H9 (cell line): ENCODE data around the gene POLR2J2. TPM values are rescaled to one million over a fixed set of nuclear protein-coding genes. Genes with fewer than 3 reads are reported as not detected.
"Not testable (repeated sequence)": the region's sequence is repeated elsewhere in the genome, so short reads cannot be mapped to it uniquely, and the experiment has no call there.

Experiments used
- DNase-seq: peaks from one replicate; pipeline ENCODE4 v3.0.0-alpha.2; 2017
- H2AFZ ChIP-seq: one replicate; pipeline ENCODE4 v1.6.1; 2013; ENCODE audit warnings: mild to moderate bottlenecking, low read length, control low read depth, moderate library complexity
- H2AK5ac ChIP-seq: 2 replicates; pipeline ENCODE4 v1.6.1; 2013; ENCODE audit warnings: low read length, control low read depth, mixed read lengths; ENCODE audit not compliant: insufficient read length
- H2BK120ac ChIP-seq: one replicate; pipeline ENCODE4 v1.6.1; 2013; ENCODE audit warnings: low read depth, mild to moderate bottlenecking, low read length, control low read depth, inconsistent platforms; ENCODE audit not compliant: poor library complexity, severe bottlenecking
- H2BK12ac ChIP-seq: 2 replicates; pipeline ENCODE4 v1.6.1; 2013; ENCODE audit warnings: low read length, control low read depth, mixed read lengths, low read depth; ENCODE audit not compliant: insufficient read length
- H2BK15ac ChIP-seq: 2 replicates; pipeline ENCODE4 v1.6.1; 2013; ENCODE audit warnings: low read depth, low read length, control low read depth
- H2BK20ac ChIP-seq: one replicate; pipeline ENCODE4 v1.6.1; 2013; ENCODE audit warnings: low read depth, mild to moderate bottlenecking, low read length, control low read depth, inconsistent platforms; ENCODE audit not compliant: poor library complexity, severe bottlenecking
- H2BK5ac ChIP-seq: 2 replicates; pipeline ENCODE4 v1.6.1; 2013; ENCODE audit warnings: low read length, control low read depth, mixed read lengths; ENCODE audit not compliant: insufficient read length
- H3K14ac ChIP-seq: 2 replicates; pipeline ENCODE4 v1.6.1; 2013; ENCODE audit warnings: low read length, control low read depth; ENCODE audit not compliant: insufficient read depth
- H3K18ac ChIP-seq: 2 replicates; pipeline ENCODE4 v1.6.1; 2013; ENCODE audit warnings: low read depth, mild to moderate bottlenecking, mixed read lengths, low read length, control low read depth; ENCODE audit not compliant: insufficient read length
- H3K23ac ChIP-seq: 2 replicates; pipeline ENCODE4 v1.6.1; 2013; ENCODE audit warnings: low read length, control low read depth, mixed read lengths, low read depth; ENCODE audit not compliant: insufficient read length
- H3K23me2 ChIP-seq: 2 replicates; pipeline ENCODE4 v1.6.1; 2013; ENCODE audit warnings: low read depth, mild to moderate bottlenecking, mixed read lengths, low read length, control low read depth; ENCODE audit not compliant: insufficient read length, poor library complexity, severe bottlenecking
- H3K27ac ChIP-seq: 2 replicates; pipeline ENCODE4 v1.5.1; 2013; ENCODE audit warnings: low read length, control low read depth, mixed read lengths, low read depth; ENCODE audit not compliant: insufficient read length
- H3K27me3 ChIP-seq: 2 replicates; pipeline ENCODE4 v1.6.1; 2013; ENCODE audit warnings: low read length, control low read depth, inconsistent platforms; ENCODE audit not compliant: insufficient read depth
- H3K4ac ChIP-seq: 2 replicates; pipeline ENCODE4 v1.6.1; 2013; ENCODE audit warnings: low read depth, mild to moderate bottlenecking, control low read depth, inconsistent platforms, low read length, moderate library complexity
- H3K4me1 ChIP-seq: 2 replicates; pipeline ENCODE4 v1.6.1; 2013; ENCODE audit warnings: low read length, control low read depth, inconsistent platforms; ENCODE audit not compliant: insufficient read depth
- H3K4me2 ChIP-seq: 2 replicates; pipeline ENCODE4 v1.6.1; 2013; ENCODE audit warnings: low read length, control low read depth, mixed read lengths; ENCODE audit not compliant: insufficient read length, insufficient read depth
- H3K56ac ChIP-seq: 2 replicates; pipeline ENCODE4 v1.6.1; 2013; ENCODE audit warnings: low read depth, mild to moderate bottlenecking, mixed read lengths, low read length, control low read depth; ENCODE audit not compliant: insufficient read length
- H3K79me1 ChIP-seq: 2 replicates; pipeline ENCODE4 v1.6.1; 2013; ENCODE audit warnings: low read depth, mild to moderate bottlenecking, moderate library complexity, low read length, control low read depth, inconsistent platforms; ENCODE audit not compliant: insufficient read depth, poor library complexity, severe bottlenecking
- H3K79me2 ChIP-seq: 2 replicates; pipeline ENCODE4 v1.6.1; 2013; ENCODE audit warnings: low read length, control low read depth, inconsistent platforms; ENCODE audit not compliant: insufficient read depth
- H3K9ac ChIP-seq: 2 replicates; pipeline ENCODE4 v1.6.1; 2013; ENCODE audit warnings: low read length, control low read depth, mixed read lengths; ENCODE audit not compliant: insufficient read length; ENCODE audit errors: extremely low read depth
- H3K9me3 ChIP-seq: one replicate; pipeline ENCODE4 v1.6.1; 2013; ENCODE audit warnings: low read depth, low read length, inconsistent platforms; ENCODE audit not compliant: control insufficient read depth
- H3T11ph ChIP-seq: one replicate; pipeline ENCODE4 v1.6.1; 2013; ENCODE audit warnings: mild to moderate bottlenecking, low read length, control low read depth, inconsistent platforms
- H4K20me1 ChIP-seq: one replicate; pipeline ENCODE4 v1.6.1; 2013; ENCODE audit not compliant: control insufficient read depth, insufficient read length, insufficient read depth
- H4K5ac ChIP-seq: 2 replicates; pipeline ENCODE4 v1.6.1; 2013; ENCODE audit warnings: low read depth, mild to moderate bottlenecking, mixed read lengths, low read length, control low read depth; ENCODE audit not compliant: insufficient read length
- H4K8ac ChIP-seq: replicated peaks from 2 replicates; pipeline ENCODE4 v1.6.1; 2013; ENCODE audit warnings: low read length, control low read depth, mixed read lengths, low read depth; ENCODE audit not compliant: insufficient read length
- H4K91ac ChIP-seq: 2 replicates; pipeline ENCODE4 v1.6.1; 2013; ENCODE audit warnings: low read depth, mild to moderate bottlenecking, moderate library complexity, mixed read lengths, low read length, control low read depth; ENCODE audit not compliant: insufficient read length
- H3K27ac Mint-ChIP-seq, 3 experiments: 2 replicates in 2 of 3; 3 replicates in 1 of 3; pipeline ENCODE4 v1.8.0; 2020 to 2021; ENCODE audit warnings: mixed read lengths in 3 of 3, mild to moderate bottlenecking in 1 of 3, moderate library complexity in 1 of 3
- H3K27me3 Mint-ChIP-seq: 2 replicates; pipeline ENCODE4 v1.8.0; 2021; ENCODE audit warnings: low read depth, mild to moderate bottlenecking, moderate library complexity, mixed read lengths
- H3K36me3 Mint-ChIP-seq, 3 experiments: 2 replicates in 2 of 3; 3 replicates in 1 of 3; pipeline ENCODE4 v1.8.0; 2020 to 2021; ENCODE audit warnings: low read depth in 3 of 3, mixed read lengths in 3 of 3; ENCODE audit not compliant: insufficient read depth in 1 of 3
- H3K4me1 Mint-ChIP-seq, 2 experiments: 2 replicates each; pipeline ENCODE4 v1.8.0; 2020; ENCODE audit warnings: mixed read lengths in 2 of 2
- H3K4me3 Mint-ChIP-seq, 2 experiments: 2 replicates in 1 of 2; 3 replicates in 1 of 2; pipeline ENCODE4 v1.8.0; 2020 to 2021; ENCODE audit warnings: mild to moderate bottlenecking in 2 of 2, mixed read lengths in 2 of 2, moderate library complexity in 1 of 2
- H3K9me3 Mint-ChIP-seq, 2 experiments: 2 replicates in 1 of 2; 3 replicates in 1 of 2; pipeline ENCODE4 v1.8.0; 2020; ENCODE audit warnings: mild to moderate bottlenecking in 2 of 2, mixed read lengths in 2 of 2, moderate library complexity in 1 of 2
- WGBS: extraction: QIAGEN DNeasy Blood & Tissue Kit; methylation state at CpG from one replicate; pipeline ENCODE4 v1.1.7; 2013; ENCODE audit warnings: missing lambda C conversion rate, low lambda C conversion rate, mixed read lengths; ENCODE audit not compliant: insufficient read length; ENCODE audit errors: extremely low coverage; 5-methylcytosine and 5-hydroxymethylcytosine counted together
- total RNA-seq: library from RNA; stranded (reverse); gene quantifications from 2 replicates; pipeline ENCODE4 v1.2.1, GENCODE V29; 2021

POLR2J2 gene
- total RNA-seq, 1 experiment from 2014 or later: 3.6 TPM

GRCh38 chr7:102698962-102699750, 27.7 kb upstream of the POLR2J2 start:
- H4K8ac ChIP-seq, H3K79me1 ChIP-seq, H3K9ac ChIP-seq, H3K4me2 ChIP-seq, H3K9me3 ChIP-seq, H3K4ac ChIP-seq, H3K56ac ChIP-seq, H2BK12ac ChIP-seq, DNase-seq, H3K23ac ChIP-seq, H2AK5ac ChIP-seq, H2BK5ac ChIP-seq, H3T11ph ChIP-seq, H4K91ac ChIP-seq, H3K27ac Mint-ChIP-seq, H3K4me1 ChIP-seq, H3K14ac ChIP-seq, H4K20me1 ChIP-seq, H3K27me3 ChIP-seq, H2BK120ac ChIP-seq, H3K4me1 Mint-ChIP-seq, H2BK20ac ChIP-seq, H3K18ac ChIP-seq, H3K9me3 Mint-ChIP-seq, H3K23me2 ChIP-seq, H3K79me2 ChIP-seq, H3K36me3 Mint-ChIP-seq, H3K27ac ChIP-seq, H3K4me3 Mint-ChIP-seq, H4K5ac ChIP-seq, H2BK15ac ChIP-seq, H2AFZ ChIP-seq: not testable (repeated sequence)
- WGBS: no CpG with 5 or more reads among the region's 9 CpGs
- H3K27me3 Mint-ChIP-seq: peaks cover 18% of the 10 kb centered on the region

GRCh38 chr7:102697642-102698512, 26.4 kb upstream of the POLR2J2 start:
- not testable (repeated sequence) for H3T11ph ChIP-seq, H3K4me2 ChIP-seq, H4K20me1 ChIP-seq, H4K91ac ChIP-seq, H4K8ac ChIP-seq, H3K23me2 ChIP-seq, H3K9ac ChIP-seq, H2AFZ ChIP-seq, H3K27ac ChIP-seq, H2BK12ac ChIP-seq, H3K56ac ChIP-seq, H2AK5ac ChIP-seq, H3K4me3 Mint-ChIP-seq, H3K9me3 ChIP-seq, H3K9me3 Mint-ChIP-seq, H3K4ac ChIP-seq, DNase-seq, H3K36me3 Mint-ChIP-seq, H3K27me3 ChIP-seq, H3K79me2 ChIP-seq, H3K18ac ChIP-seq, H3K27ac Mint-ChIP-seq, H3K23ac ChIP-seq, H4K5ac ChIP-seq, H3K14ac ChIP-seq, H2BK5ac ChIP-seq, H3K4me1 Mint-ChIP-seq, H3K79me1 ChIP-seq, H2BK20ac ChIP-seq, H3K4me1 ChIP-seq, H2BK120ac ChIP-seq, H2BK15ac ChIP-seq
- no CpG with 5 or more reads among the region's 5 CpGs for WGBS
- peaks cover 23% of the 10 kb centered on the region for H3K27me3 Mint-ChIP-seq
